ENCODE measurements around the gene RBMS3. TPM values are rescaled to one million over a fixed set of nuclear protein-coding genes. Genes with fewer than 3 reads are reported as not detected.

The RBMS3 gene
- total RNA-seq, 1 donor from 2014 or later: 3.4 TPM

- FAIRE-seq (no peak), DNase-seq (ENCODE audit: low read depth) (no peak)
- Histone ChIP-seq H3K36me3 (ENCODE audit: control insufficient read depth, insufficient read depth, low read length) (no peaks in the 10 kb centered on the region), H3K27me3 (ENCODE audit: control insufficient read depth, insufficient read depth, low read length) (no peaks in the 10 kb centered on the region), H3K4me3 (ENCODE audit: low read depth, low read length) (no peak overlapping the region)
- no peak for TF ChIP-seq CTCF (IDR thresholded peaks at IDR 0.05; ENCODE audit: insufficient read depth, low read length, severe bottlenecking)
Measured at GRCh38 chr3:29420106-29420505, 139.2 kb downstream of the RBMS3 start.

- DNase-seq (ENCODE audit: low read depth) (no peak), FAIRE-seq (no peak)
- no peak for TF ChIP-seq CTCF (IDR thresholded peaks at IDR 0.05; ENCODE audit: insufficient read depth, low read length, severe bottlenecking)
- Histone ChIP-seq H3K27me3 (ENCODE audit: control insufficient read depth, insufficient read depth, low read length) (no peaks in the 10 kb centered on the region), H3K4me3 (ENCODE audit: low read depth, low read length) (no peak overlapping the region), H3K36me3 (ENCODE audit: control insufficient read depth, insufficient read depth, low read length) (no peaks in the 10 kb centered on the region)
Measured at GRCh38 chr3:29426302-29427226, 145.7 kb downstream of the RBMS3 start.

DNA sequence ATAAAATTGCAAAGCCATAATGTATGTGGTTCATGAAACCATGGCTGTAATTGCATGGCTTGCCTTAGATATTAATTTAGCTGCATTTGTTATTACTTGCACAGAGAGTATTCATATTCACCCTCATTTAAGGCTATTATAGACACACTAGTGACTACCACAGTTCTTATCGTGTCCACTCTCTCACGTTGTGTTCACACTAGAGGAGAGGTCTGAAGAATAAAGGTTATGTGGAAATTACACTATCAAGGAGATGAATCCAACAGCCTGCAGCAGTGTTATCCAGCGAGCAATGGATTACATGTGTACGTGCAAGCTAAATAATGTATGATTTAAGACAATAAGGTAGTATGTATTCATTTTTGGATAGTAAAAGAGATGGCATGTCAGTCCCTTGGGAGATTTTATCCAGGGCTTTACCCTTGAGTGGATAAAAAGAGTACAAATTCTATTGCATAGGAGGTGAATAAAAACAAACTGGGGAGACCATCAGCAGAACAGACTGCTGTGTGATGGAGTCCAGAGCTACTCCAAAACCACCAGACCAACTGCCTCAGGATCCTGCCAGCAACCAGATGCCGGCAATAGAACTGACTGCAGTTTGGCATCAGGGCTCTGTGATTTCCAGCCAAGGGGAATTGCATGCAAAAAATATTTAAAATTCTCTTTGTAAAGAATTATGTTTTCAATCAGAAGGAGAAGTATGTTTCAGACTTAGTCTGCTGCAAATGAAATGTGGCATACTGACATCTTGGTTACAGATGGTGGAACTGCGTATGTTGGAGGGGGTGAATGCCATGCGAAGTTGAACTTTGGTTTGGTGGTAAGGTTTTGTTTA, 146.6 kb downstream of the RBMS3 start:
- no peak overlapping the region for H3K4me3 ChIP-seq (ENCODE audit: low read depth, low read length)
- H3K36me3 ChIP-seq (ENCODE audit: control insufficient read depth, insufficient read depth, low read length): no peaks in the 10 kb centered on the region
- DNase-seq (ENCODE audit: low read depth): no peak
- no peaks in the 10 kb centered on the region for H3K27me3 ChIP-seq (ENCODE audit: control insufficient read depth, insufficient read depth, low read length)
- TF ChIP-seq CTCF (IDR thresholded peaks at IDR 0.05; ENCODE audit: insufficient read depth, low read length, severe bottlenecking): no peak
- no peak for FAIRE-seq

- FAIRE-seq (no peak), DNase-seq (ENCODE audit: low read depth) (no peak)
- no peaks in the 10 kb centered on the region for H3K27me3 ChIP-seq (ENCODE audit: control insufficient read depth, insufficient read depth, low read length)
- no peak for TF ChIP-seq CTCF (IDR thresholded peaks at IDR 0.05; ENCODE audit: insufficient read depth, low read length, severe bottlenecking)
- H3K4me3 ChIP-seq (ENCODE audit: low read depth, low read length): no peak overlapping the region
- no peaks in the 10 kb centered on the region for H3K36me3 ChIP-seq (ENCODE audit: control insufficient read depth, insufficient read depth, low read length)
Measured at GRCh38 chr3:29429055-29429679, 148.3 kb downstream of the RBMS3 start.

- FAIRE-seq: no peak
- TF ChIP-seq CTCF (IDR thresholded peaks at IDR 0.05; ENCODE audit: insufficient read depth, low read length, severe bottlenecking): no peak
- no peaks in the 10 kb centered on the region for H3K36me3 ChIP-seq (ENCODE audit: control insufficient read depth, insufficient read depth, low read length)
- DNase-seq (ENCODE audit: low read depth): no peak
- H3K27me3 ChIP-seq (ENCODE audit: control insufficient read depth, insufficient read depth, low read length): no peaks in the 10 kb centered on the region
- H3K4me3 ChIP-seq (ENCODE audit: low read depth, low read length): no peak overlapping the region
Measured at GRCh38 chr3:29430558-29430971, 149.7 kb downstream of the RBMS3 start.

Measured in bronchial epithelial cell (primary cell).